Loucy (cell line): ENCODE measurements around the gene KNSTRN.

Experiments
- H2AFZ ChIP-seq: fragments of 200-600 bp; sonication (generic); 2 replicates; pipeline ENCODE4 v1.6.0; 2016; ENCODE audit warnings: antibody characterized with exemption, mild to moderate bottlenecking, low read length, moderate library complexity
- H3F3A ChIP-seq: fragments of 200-600 bp; 2 replicates; pipeline ENCODE4 v1.6.0; 2016; ENCODE audit warnings: antibody characterized with exemption, low read depth, mild to moderate bottlenecking
- H3K27me3 ChIP-seq: fragments of 200-600 bp; sonication (generic); 2 replicates; pipeline ENCODE4 v1.6.1; 2014; ENCODE audit warnings: low read length, mild to moderate bottlenecking; ENCODE audit not compliant: insufficient read depth, poor library complexity, severe bottlenecking
- H3K36me3 ChIP-seq: fragments of 200-600 bp; sonication (generic); 2 replicates; pipeline ENCODE4 v1.6.1; 2016; ENCODE audit warnings: low read length; ENCODE audit not compliant: insufficient read depth
- H3K4me1 ChIP-seq: fragments of 200-600 bp; sonication (generic); 2 replicates; pipeline ENCODE4 v1.5.1; 2014; ENCODE audit warnings: low read length, mild to moderate bottlenecking; ENCODE audit not compliant: insufficient read depth, poor library complexity, severe bottlenecking
- H3K4me2 ChIP-seq: fragments of 200-600 bp; sonication (generic); 2 replicates; pipeline ENCODE4 v1.6.0; 2014; ENCODE audit warnings: antibody characterized with exemption, low read length, low read depth, mild to moderate bottlenecking; ENCODE audit not compliant: poor library complexity, severe bottlenecking
- H3K4me3 ChIP-seq: fragments of 200-600 bp; sonication (generic); 2 replicates; pipeline ENCODE4 v1.5.1; 2014; ENCODE audit warnings: low read length, mild to moderate bottlenecking, mixed read lengths; ENCODE audit not compliant: poor library complexity, severe bottlenecking
- H3K79me2 ChIP-seq: fragments of 200-600 bp; sonication (generic); 2 replicates; pipeline ENCODE4 v1.6.1; 2014; ENCODE audit warnings: low read length; ENCODE audit not compliant: insufficient read depth
- H3K9ac ChIP-seq: fragments of 200-600 bp; sonication (generic); 2 replicates; pipeline ENCODE4 v1.6.0; 2014; ENCODE audit warnings: mild to moderate bottlenecking, low read depth, low read length, moderate library complexity; ENCODE audit not compliant: poor library complexity, severe bottlenecking
- H3K9me2 ChIP-seq: fragments of 200-600 bp; sonication (generic); replicated peaks from 2 replicates; pipeline ENCODE4 v1.6.1; 2016; ENCODE audit warnings: low read depth, low read length, mixed read lengths
- H3K9me3 ChIP-seq: fragments of 200-600 bp; sonication (generic); 2 replicates; pipeline ENCODE4 v1.6.1; 2014; ENCODE audit warnings: mild to moderate bottlenecking, antibody characterized with exemption, low read length, low read depth; ENCODE audit not compliant: insufficient read depth
- H4K20me1 ChIP-seq: fragments of 200-600 bp; sonication (generic); 2 replicates; pipeline ENCODE4 v1.6.0; 2014; ENCODE audit warnings: antibody characterized with exemption, low read length, mild to moderate bottlenecking; ENCODE audit not compliant: insufficient read depth, poor library complexity, severe bottlenecking
- CTCF ChIP-seq: fragments of 200-600 bp; sonication (generic); conservative IDR thresholded peaks from 2 replicates; pipeline ENCODE4 v1.5.1; 2014; ENCODE audit warnings: mild to moderate bottlenecking, antibody characterized with exemption, low read length
- EZH2phosphoT487 ChIP-seq: fragments of 200-600 bp; IDR thresholded peaks from 2 replicates; pipeline ENCODE4 v1.6.1; 2018; ENCODE audit warnings: antibody characterized with exemption, mild to moderate bottlenecking, moderate library complexity, borderline replicate concordance

KNSTRN gene

GRCh38 chr15:40439960-40440742 lies 57.6 kb downstream of the KNSTRN start:
- H3K9me3 ChIP-seq = no peaks in the 10 kb centered on the region
- peak overlapping the region; percentile 76 for H2AFZ ChIP-seq
- peaks cover 39% of the 10 kb centered on the region for H3K4me1 ChIP-seq
- H3K79me2 ChIP-seq = peaks cover 45% of the 10 kb centered on the region
- H3K36me3 ChIP-seq = no peaks in the 10 kb centered on the region
- TF ChIP-seq CTCF (no peak), EZH2phosphoT487 (no peak)
- H3K27me3 ChIP-seq = no peaks in the 10 kb centered on the region
- H4K20me1 ChIP-seq = peaks cover 33% of the 10 kb centered on the region
- peak overlapping the region; percentile 86 for H3K4me2 ChIP-seq
- peak overlapping the region; percentile 82 for H3K4me3 ChIP-seq
- H3K9ac ChIP-seq = peak overlapping the region; percentile 82
- no peaks in the 10 kb centered on the region for H3F3A ChIP-seq
- no peaks in the 10 kb centered on the region for H3K9me2 ChIP-seq

- Histone ChIP-seq H3K79me2 (peaks cover 53% of the 10 kb centered on the region), H3F3A (no peaks in the 10 kb centered on the region), H4K20me1 (peaks cover 41% of the 10 kb centered on the region), H3K4me1 (peaks cover 47% of the 10 kb centered on the region), H2AFZ (peak within 1 kb of the TSS; percentile 76), H3K9ac (peak within 1 kb of the TSS; percentile 90), H3K27me3 (no peaks in the 10 kb centered on the region), H3K4me3 (peak within 1 kb of the TSS; percentile 85), H3K36me3 (no peaks in the 10 kb centered on the region), H3K9me2 (no peaks in the 10 kb centered on the region), H3K4me2 (peak within 1 kb of the TSS; percentile 98), H3K9me3 (no peaks in the 10 kb centered on the region)
- TF ChIP-seq EZH2phosphoT487 (no peak), CTCF (peak; percentile 19)
These were observed 58.4 kb downstream of the KNSTRN start, which contains the start of gene BAHD1 for GRCh38 chr15:40440743-40441564. TSS of gene BAHD1 (plus strand) at chr15:40440953. CDS start at chr15:40458465, 17,512 bp downstream.

GRCh38 chr15:40441565-40442531 lies 59.3 kb downstream of the KNSTRN start:
- H3F3A ChIP-seq = no peaks in the 10 kb centered on the region
- H3K36me3 ChIP-seq = no peaks in the 10 kb centered on the region
- H3K4me2 ChIP-seq = peak overlapping the region; percentile 98
- no peaks in the 10 kb centered on the region for H3K9me3 ChIP-seq
- H3K79me2 ChIP-seq = peaks cover 62% of the 10 kb centered on the region
- no peak overlapping the region for H2AFZ ChIP-seq
- peak overlapping the region; percentile 85 for H3K4me3 ChIP-seq
- no peaks in the 10 kb centered on the region for H3K27me3 ChIP-seq
- no peak for TF ChIP-seq EZH2phosphoT487
- peak; percentile 38 for TF ChIP-seq CTCF
- peaks cover 56% of the 10 kb centered on the region for H3K4me1 ChIP-seq
- H4K20me1 ChIP-seq = peaks cover 50% of the 10 kb centered on the region
- H3K9me2 ChIP-seq = no peaks in the 10 kb centered on the region
- peak overlapping the region; percentile 90 for H3K9ac ChIP-seq
